ENCODE results near the gene LPAR2.
A peak's percentile ranks its signal among the peaks of the same experiment; 100 is the strongest.

LPAR2 gene

GRCh38 chr19:19597809-19598306, 30.2 kb downstream of the LPAR2 start:
- DNase-seq (ENCODE audit: low read depth), result no peak

- DNase-seq (ENCODE audit: low read depth), result no peak
Observed at GRCh38 chr19:19595171-19595701, 32.8 kb downstream of the LPAR2 start.

DNA sequence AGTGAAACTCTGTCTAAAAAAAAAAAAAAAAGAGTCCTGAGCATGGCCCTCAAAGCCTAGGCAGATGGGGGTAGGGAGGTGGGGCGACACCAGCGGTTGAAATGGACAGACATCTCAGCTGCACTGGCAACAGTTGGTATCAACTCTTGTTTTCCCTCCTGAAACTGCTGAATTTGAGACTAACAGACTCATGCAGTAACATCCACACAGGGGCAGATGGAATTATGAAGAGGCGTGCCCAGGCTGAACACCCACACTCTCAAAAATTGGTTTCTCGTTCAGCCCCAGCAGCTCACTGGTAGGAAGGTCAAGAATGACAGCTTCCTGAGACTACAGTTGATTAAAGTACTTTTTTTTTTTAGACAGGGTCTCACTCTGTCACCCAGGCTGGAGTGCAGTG, 33.6 kb downstream of the LPAR2 start:
- DNase-seq (ENCODE audit: low read depth), result no peak

GRCh38 chr19:19592690-19593089, 35.3 kb downstream of the LPAR2 start:
- no peak for DNase-seq (ENCODE audit: low read depth)

DNA sequence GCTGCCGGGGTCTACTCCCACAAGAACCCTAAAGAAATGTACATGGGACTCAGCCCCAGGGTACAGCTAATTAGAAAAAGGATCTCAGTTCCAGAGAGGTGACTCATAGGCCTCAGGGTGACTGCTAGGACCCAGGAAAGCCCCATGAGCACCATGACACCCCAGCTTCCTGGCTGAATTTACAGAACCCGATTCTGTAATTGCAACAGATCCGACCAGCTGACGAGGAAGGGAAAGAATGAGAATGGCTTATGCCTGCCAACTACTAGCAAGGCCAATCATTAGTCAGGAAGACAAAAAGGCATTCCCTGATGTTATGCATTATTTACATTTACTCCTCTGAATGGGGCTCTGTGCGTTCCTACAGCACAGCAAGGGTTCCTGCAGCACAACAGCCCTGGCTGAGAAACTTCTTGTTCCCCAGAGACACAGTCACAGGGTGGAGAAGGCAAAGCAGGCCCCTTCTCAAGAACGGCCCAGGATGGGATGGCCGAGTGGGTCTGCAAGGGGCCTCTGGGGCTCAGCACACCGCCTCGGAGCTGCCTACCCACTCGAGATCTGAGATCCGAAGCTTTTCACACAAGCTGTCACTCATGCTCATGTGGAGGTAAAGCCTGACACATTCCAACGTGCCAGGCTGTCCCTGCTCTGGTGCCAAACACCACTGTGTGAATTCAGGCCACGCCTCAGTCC, 36.7 kb downstream of the LPAR2 start:
- peak; percentile 95 for DNase-seq (ENCODE audit: low read depth)

DNA sequence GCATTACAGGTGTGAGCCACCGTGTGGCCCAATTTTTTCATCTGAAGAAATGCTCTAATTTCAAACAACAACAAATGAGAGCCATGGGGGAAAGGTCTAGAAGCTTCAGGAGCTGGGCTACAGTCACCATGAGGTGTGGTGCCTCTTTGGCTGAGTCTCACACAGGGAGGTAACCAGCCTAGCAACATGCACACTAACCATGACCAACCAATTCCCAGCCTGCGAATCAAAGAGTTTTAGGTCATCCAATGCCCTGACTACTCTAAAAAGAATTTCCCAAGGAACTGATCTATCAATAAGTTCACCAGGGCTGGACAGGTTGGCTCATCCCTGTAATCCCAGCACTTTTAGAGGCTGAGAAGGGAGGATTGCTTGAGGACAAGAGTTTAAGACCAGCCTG, 39.5 kb downstream of the LPAR2 start:
- no peak for DNase-seq (ENCODE audit: low read depth)

DNA sequence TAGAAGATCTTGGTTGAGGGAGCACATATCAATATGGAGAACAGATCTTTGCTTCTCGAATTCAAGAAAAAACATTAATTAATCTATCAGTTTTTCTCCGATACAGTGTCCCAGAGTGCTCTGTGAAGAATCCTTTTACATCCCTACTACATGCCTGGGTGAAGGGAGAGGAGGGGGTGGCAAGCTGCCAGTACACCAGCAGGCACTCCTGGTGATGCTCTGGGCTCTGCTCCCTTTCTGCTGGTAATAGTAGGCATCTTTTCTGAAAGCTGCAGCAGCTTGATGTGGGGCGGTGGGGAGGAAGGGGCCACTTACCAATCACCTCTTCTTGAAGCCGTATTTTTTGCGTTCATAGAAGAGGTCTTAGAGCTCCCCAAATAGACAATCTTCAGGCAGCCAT, 40.2 kb downstream of the LPAR2 start:
- no peak for DNase-seq (ENCODE audit: low read depth)

- no peak for DNase-seq (ENCODE audit: low read depth)
Observed at GRCh38 chr19:19584356-19584755, 43.7 kb downstream of the LPAR2 start.

DNA sequence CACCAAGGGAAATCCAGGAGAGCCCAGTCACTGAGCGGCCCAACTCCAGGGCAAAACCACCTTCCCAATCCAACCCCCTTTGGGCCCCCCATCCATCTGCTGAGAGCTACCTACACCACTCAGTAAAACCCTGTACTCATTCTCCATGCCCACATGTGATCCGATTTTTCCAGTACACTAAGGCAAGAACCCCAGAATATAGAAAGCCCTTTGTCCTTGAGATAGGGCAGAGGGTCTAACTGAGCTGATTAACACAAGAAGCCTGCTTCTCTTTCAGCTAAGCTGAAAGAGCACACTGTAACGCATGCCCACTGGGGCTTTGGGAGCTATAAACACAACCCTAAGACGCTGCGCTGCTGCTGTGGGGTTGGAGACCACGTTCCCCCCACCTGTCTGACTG, 45.5 kb downstream of the LPAR2 start:
- DNase-seq (ENCODE audit: low read depth), result no peak

- DNase-seq (ENCODE audit: low read depth), result no peak
Observed at GRCh38 chr19:19581391-19581790, 46.6 kb downstream of the LPAR2 start.

DNA sequence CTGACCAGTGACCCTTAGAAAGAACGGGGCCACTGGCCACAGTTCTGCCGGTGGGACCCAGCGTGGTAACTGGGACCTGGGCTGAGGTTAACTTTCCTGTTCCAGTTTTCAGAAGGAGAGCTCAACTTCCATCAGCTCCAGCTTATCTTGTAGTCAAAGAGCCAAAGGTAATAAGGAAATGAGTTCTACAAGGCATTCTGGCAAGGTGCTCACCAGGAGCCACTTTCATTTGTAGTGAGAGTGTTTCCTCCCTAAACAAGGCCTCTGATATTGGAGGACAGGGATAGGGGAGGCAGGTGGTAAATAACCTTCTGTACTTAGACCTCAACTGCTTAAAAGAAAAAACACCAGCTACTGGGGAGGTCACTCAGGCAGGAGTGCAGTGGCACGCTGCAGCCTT, 47.6 kb downstream of the LPAR2 start:
- DNase-seq (ENCODE audit: low read depth), result no peak

- DNase-seq (ENCODE audit: low read depth), result no peak
Observed at GRCh38 chr19:19579533-19580361, 48.3 kb downstream of the LPAR2 start.

DNA sequence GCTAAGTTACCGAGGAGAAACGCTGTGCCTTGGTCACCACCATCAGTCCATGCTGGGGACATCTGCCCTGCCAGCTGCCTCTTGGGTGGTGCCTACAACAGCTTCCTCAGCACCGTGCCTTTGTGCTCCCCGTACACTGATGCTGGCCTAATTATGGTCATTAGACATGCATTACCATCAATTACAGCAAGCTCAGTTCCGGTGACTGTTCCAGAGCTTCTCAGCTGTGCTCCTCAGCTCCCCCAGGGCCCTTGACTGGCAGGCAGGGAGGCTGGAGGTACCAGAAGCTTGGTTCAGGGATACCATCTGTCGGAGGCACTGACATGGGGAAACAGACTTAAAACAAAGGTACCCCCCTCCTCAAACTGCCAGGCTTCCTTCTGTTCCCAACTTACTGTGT, 49.8 kb downstream of the LPAR2 start:
- DNase-seq (ENCODE audit: low read depth), result no peak

DNA sequence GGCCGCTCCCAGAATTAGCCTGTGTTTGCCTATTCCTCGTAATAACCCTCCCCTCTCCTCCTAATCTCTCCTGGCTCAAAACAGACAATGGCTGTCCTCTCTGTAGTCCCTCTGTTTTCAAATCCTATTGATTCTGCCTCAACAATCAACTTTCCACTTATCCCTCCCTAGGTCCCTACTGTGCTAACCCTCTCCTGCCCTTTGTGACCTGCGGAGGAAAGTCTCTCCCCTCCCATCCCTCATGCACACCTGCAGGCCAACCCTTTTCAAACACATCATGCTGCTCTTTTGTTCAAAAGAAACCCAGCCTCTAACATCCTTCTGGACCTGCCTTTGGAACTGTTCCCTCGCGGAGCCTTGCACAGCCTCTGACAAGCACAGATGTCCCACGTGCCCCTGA, 52.6 kb downstream of the LPAR2 start:
- no peak for DNase-seq (ENCODE audit: low read depth)
